OCI-LY3 (cell line): ENCODE measurements around the gene LPCAT2.

ENCODE experiments used
- CTCF ChIP-seq: fragments of 200-600, 300-600 bp; sonication (generic); IDR thresholded peaks from 2 replicates; pipeline ENCODE4 v1.5.1; 2014; ENCODE audit warnings: antibody characterized with exemption, low read length, low read depth
- EZH2phosphoT487 ChIP-seq: fragments of 200-600 bp; shearing (Covaris generic); IDR thresholded peaks from 2 replicates; pipeline ENCODE4 v1.6.1; 2018; ENCODE audit warnings: antibody characterized with exemption, mixed run types, low read depth

DNA sequence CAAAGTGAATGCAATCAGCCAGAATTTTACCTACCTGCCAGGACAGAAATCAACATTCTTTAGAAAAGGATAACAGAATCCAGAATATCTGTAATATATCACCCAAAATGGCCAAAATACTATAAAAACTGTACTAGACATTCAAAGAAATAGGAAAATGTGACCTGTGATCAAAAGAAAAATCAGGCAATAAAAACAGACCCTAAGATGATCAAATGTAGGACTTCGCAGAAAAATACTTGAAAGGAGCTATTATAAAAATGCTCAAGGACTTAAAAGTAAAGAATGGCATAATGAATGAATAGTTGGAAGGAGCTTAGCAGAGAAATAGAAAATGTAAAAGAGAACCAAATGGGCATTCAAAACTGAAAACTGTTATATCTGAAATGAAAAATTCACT is 4.1 kb downstream of the LPCAT2 start:
- no peak for TF ChIP-seq CTCF
- no peak for TF ChIP-seq EZH2phosphoT487
